ENCODE results near the gene NFIX.

The NFIX gene

GRCh38 chr19:13057744-13058143 lies 62.5 kb downstream of the NFIX start:
- H3K27ac ChIP-seq (ENCODE audit: low read length): no peak overlapping the region
- H3K36me3 ChIP-seq (ENCODE audit: control insufficient read depth, insufficient read depth, low read length): no peaks in the 10 kb centered on the region
- peaks cover 12% of the 10 kb centered on the region for H3K4me1 ChIP-seq (ENCODE audit: control insufficient read depth, insufficient read depth, low read length)
- H3K9me3 ChIP-seq (ENCODE audit: control insufficient read depth, insufficient read depth, low read length): no peaks in the 10 kb centered on the region
- H3K27me3 ChIP-seq (ENCODE audit: control insufficient read depth, insufficient read depth, low read length): peaks cover 81% of the 10 kb centered on the region
- no CpG with 5 or more reads among the region's 2 CpGs for WGBS (ENCODE audit: insufficient coverage, insufficient read length)
- no peak for DNase-seq (ENCODE audit: low read depth, low spot score)
- H3K4me3 ChIP-seq (ENCODE audit: low read length): no peak overlapping the region

GRCh38 chr19:13058951-13059660 lies 63.8 kb downstream of the NFIX start:
- Histone ChIP-seq H3K36me3 (ENCODE audit: control insufficient read depth, insufficient read depth, low read length) (no peaks in the 10 kb centered on the region), H3K9me3 (ENCODE audit: control insufficient read depth, insufficient read depth, low read length) (no peaks in the 10 kb centered on the region), H3K27me3 (ENCODE audit: control insufficient read depth, insufficient read depth, low read length) (peaks cover 73% of the 10 kb centered on the region), H3K4me3 (ENCODE audit: low read length) (no peak overlapping the region), H3K27ac (ENCODE audit: low read length) (no peak overlapping the region), H3K4me1 (ENCODE audit: control insufficient read depth, insufficient read depth, low read length) (peaks cover 6% of the 10 kb centered on the region)
- WGBS (ENCODE audit: insufficient coverage, insufficient read length): no CpG with 5 or more reads among the region's 12 CpGs
- DNase-seq (ENCODE audit: low read depth, low spot score): no peak

GRCh38 chr19:13060233-13060963 lies 65.1 kb downstream of the NFIX start:
- Histone ChIP-seq H3K4me3 (ENCODE audit: low read length) (no peak overlapping the region), H3K36me3 (ENCODE audit: control insufficient read depth, insufficient read depth, low read length) (no peaks in the 10 kb centered on the region), H3K27me3 (ENCODE audit: control insufficient read depth, insufficient read depth, low read length) (peaks cover 64% of the 10 kb centered on the region), H3K9me3 (ENCODE audit: control insufficient read depth, insufficient read depth, low read length) (no peaks in the 10 kb centered on the region), H3K27ac (ENCODE audit: low read length) (no peak overlapping the region), H3K4me1 (ENCODE audit: control insufficient read depth, insufficient read depth, low read length) (peaks cover 5% of the 10 kb centered on the region)
- no CpG with 5 or more reads among the region's 19 CpGs for WGBS (ENCODE audit: insufficient coverage, insufficient read length)
- DNase-seq (ENCODE audit: low read depth, low spot score): no peak

- Histone ChIP-seq H3K27me3 (ENCODE audit: control insufficient read depth, insufficient read depth, low read length) (peaks cover 55% of the 10 kb centered on the region), H3K27ac (ENCODE audit: low read length) (no peak overlapping the region), H3K9me3 (ENCODE audit: control insufficient read depth, insufficient read depth, low read length) (no peaks in the 10 kb centered on the region), H3K4me1 (ENCODE audit: control insufficient read depth, insufficient read depth, low read length) (peaks cover 5% of the 10 kb centered on the region; the same call in 1 of the 2 replicates), H3K4me3 (ENCODE audit: low read length) (peak overlapping the region; percentile 2; the same call in 1 of the 2 replicates), H3K36me3 (ENCODE audit: control insufficient read depth, insufficient read depth, low read length) (no peaks in the 10 kb centered on the region)
- peak; percentile 86 for DNase-seq (ENCODE audit: low read depth, low spot score)
- no CpG with 5 or more reads among the region's 40 CpGs for WGBS (ENCODE audit: insufficient coverage, insufficient read length)
These were observed 66.0 kb downstream of the NFIX start for GRCh38 chr19:13060964-13061927.

- no peak overlapping the region for H3K4me3 ChIP-seq (ENCODE audit: low read length)
- H3K36me3 ChIP-seq (ENCODE audit: control insufficient read depth, insufficient read depth, low read length): no peaks in the 10 kb centered on the region
- no peak for DNase-seq (ENCODE audit: low read depth, low spot score)
- H3K4me1 ChIP-seq (ENCODE audit: control insufficient read depth, insufficient read depth, low read length): 0 out of 2 replicates have a peak, but pooled peaks cover 3% of the 10 kb centered on the region
- H3K27ac ChIP-seq (ENCODE audit: low read length): no peak overlapping the region
- peaks cover 44% of the 10 kb centered on the region for H3K27me3 ChIP-seq (ENCODE audit: control insufficient read depth, insufficient read depth, low read length)
- H3K9me3 ChIP-seq (ENCODE audit: control insufficient read depth, insufficient read depth, low read length): no peaks in the 10 kb centered on the region
These were observed 67.0 kb downstream of the NFIX start for GRCh38 chr19:13062317-13062716.

GRCh38 chr19:13063461-13064091 lies 68.3 kb downstream of the NFIX start:
- DNase-seq (ENCODE audit: low read depth, low spot score): no peak
- 0 out of 2 replicates have a peak, but pooled peaks cover 3% of the 10 kb centered on the region for H3K4me1 ChIP-seq (ENCODE audit: control insufficient read depth, insufficient read depth, low read length)
- no CpG with 5 or more reads among the region's 5 CpGs for WGBS (ENCODE audit: insufficient coverage, insufficient read length)
- no peak overlapping the region for H3K4me3 ChIP-seq (ENCODE audit: low read length)
- H3K27me3 ChIP-seq (ENCODE audit: control insufficient read depth, insufficient read depth, low read length): peaks cover 34% of the 10 kb centered on the region
- H3K9me3 ChIP-seq (ENCODE audit: control insufficient read depth, insufficient read depth, low read length): no peaks in the 10 kb centered on the region
- no peaks in the 10 kb centered on the region for H3K36me3 ChIP-seq (ENCODE audit: control insufficient read depth, insufficient read depth, low read length)
- no peak overlapping the region for H3K27ac ChIP-seq (ENCODE audit: low read length)

GRCh38 chr19:13064092-13064489 lies 68.8 kb downstream of the NFIX start:
- Histone ChIP-seq H3K36me3 (ENCODE audit: control insufficient read depth, insufficient read depth, low read length) (no peaks in the 10 kb centered on the region), H3K27ac (ENCODE audit: low read length) (no peak overlapping the region), H3K27me3 (ENCODE audit: control insufficient read depth, insufficient read depth, low read length) (peaks cover 30% of the 10 kb centered on the region), H3K4me1 (ENCODE audit: control insufficient read depth, insufficient read depth, low read length) (0 out of 2 replicates have a peak, but pooled peaks cover 3% of the 10 kb centered on the region), H3K9me3 (ENCODE audit: control insufficient read depth, insufficient read depth, low read length) (no peaks in the 10 kb centered on the region), H3K4me3 (ENCODE audit: low read length) (no peak overlapping the region)
- DNase-seq (ENCODE audit: low read depth, low spot score): no peak
- no CpG with 5 or more reads among the region's 6 CpGs for WGBS (ENCODE audit: insufficient coverage, insufficient read length)

GRCh38 chr19:13066226-13066625 lies 71.0 kb downstream of the NFIX start:
- Histone ChIP-seq H3K27ac (ENCODE audit: low read length) (no peak overlapping the region), H3K36me3 (ENCODE audit: control insufficient read depth, insufficient read depth, low read length) (no peaks in the 10 kb centered on the region), H3K27me3 (ENCODE audit: control insufficient read depth, insufficient read depth, low read length) (peaks cover 15% of the 10 kb centered on the region), H3K4me3 (ENCODE audit: low read length) (no peak overlapping the region), H3K4me1 (ENCODE audit: control insufficient read depth, insufficient read depth, low read length) (no peaks in the 10 kb centered on the region), H3K9me3 (ENCODE audit: control insufficient read depth, insufficient read depth, low read length) (no peaks in the 10 kb centered on the region)
- no peak for DNase-seq (ENCODE audit: low read depth, low spot score)
- WGBS (ENCODE audit: insufficient coverage, insufficient read length): no CpG with 5 or more reads among the region's 5 CpGs

GRCh38 chr19:13066933-13067807 lies 71.9 kb downstream of the NFIX start:
- H3K9me3 ChIP-seq (ENCODE audit: control insufficient read depth, insufficient read depth, low read length): no peaks in the 10 kb centered on the region
- no peak overlapping the region for H3K4me3 ChIP-seq (ENCODE audit: low read length)
- no CpG with 5 or more reads among the region's 17 CpGs for WGBS (ENCODE audit: insufficient coverage, insufficient read length)
- no peak for DNase-seq (ENCODE audit: low read depth, low spot score)
- H3K27ac ChIP-seq (ENCODE audit: low read length): no peak overlapping the region
- H3K4me1 ChIP-seq (ENCODE audit: control insufficient read depth, insufficient read depth, low read length): no peaks in the 10 kb centered on the region
- H3K27me3 ChIP-seq (ENCODE audit: control insufficient read depth, insufficient read depth, low read length): peaks cover 11% of the 10 kb centered on the region; the same call in 1 of the 2 replicates
- no peaks in the 10 kb centered on the region for H3K36me3 ChIP-seq (ENCODE audit: control insufficient read depth, insufficient read depth, low read length)

All from iPS DF 6.9 (cell line).